ENCODE measurements around the gene LRP11.
"Not testable (repeated sequence)": the region's sequence is repeated elsewhere in the genome, so short reads cannot be mapped to it uniquely, and the experiment has no call there.

The LRP11 gene

GRCh38 chr6:149857541-149857940 is 6.6 kb downstream of the LRP11 start:
- Histone ChIP-seq H3K27me3 (ENCODE audit: control insufficient read depth, insufficient read depth, low read length) (no peaks in the 10 kb centered on the region), H3K9me3 (ENCODE audit: control insufficient read depth, insufficient read depth, low read length) (no peaks in the 10 kb centered on the region), H3K4me1 (ENCODE audit: control insufficient read depth, insufficient read depth, low read length) (peaks cover 2% of the 10 kb centered on the region), H3K36me3 (ENCODE audit: control insufficient read depth, insufficient read depth, low read length) (no peaks in the 10 kb centered on the region), H3K4me3 (ENCODE audit: low read length) (no peak overlapping the region), H3K27ac (ENCODE audit: low read length) (no peak overlapping the region)
- no peak for DNase-seq (ENCODE audit: low read depth, low spot score)
- WGBS (ENCODE audit: insufficient coverage, insufficient read length): no CpG with 5 or more reads among the region's 5 CpGs

- no CpG with 5 or more reads among the region's 10 CpGs for WGBS (ENCODE audit: insufficient coverage, insufficient read length)
- Histone ChIP-seq H3K36me3 (ENCODE audit: control insufficient read depth, insufficient read depth, low read length) (no peaks in the 10 kb centered on the region), H3K27ac (ENCODE audit: low read length) (no peak overlapping the region), H3K27me3 (ENCODE audit: control insufficient read depth, insufficient read depth, low read length) (no peaks in the 10 kb centered on the region), H3K9me3 (ENCODE audit: control insufficient read depth, insufficient read depth, low read length) (no peaks in the 10 kb centered on the region), H3K4me1 (ENCODE audit: control insufficient read depth, insufficient read depth, low read length) (peaks cover 2% of the 10 kb centered on the region), H3K4me3 (ENCODE audit: low read length) (no peak overlapping the region)
- no peak for DNase-seq (ENCODE audit: low read depth, low spot score)
Observed at GRCh38 chr6:149856256-149856994, 7.7 kb downstream of the LRP11 start.

GRCh38 chr6:149855741-149856140 is 8.4 kb downstream of the LRP11 start:
- WGBS (ENCODE audit: insufficient coverage, insufficient read length): no CpG with 5 or more reads among the region's 2 CpGs
- Histone ChIP-seq H3K27me3 (ENCODE audit: control insufficient read depth, insufficient read depth, low read length) (no peaks in the 10 kb centered on the region), H3K36me3 (ENCODE audit: control insufficient read depth, insufficient read depth, low read length) (no peaks in the 10 kb centered on the region), H3K9me3 (ENCODE audit: control insufficient read depth, insufficient read depth, low read length) (no peaks in the 10 kb centered on the region), H3K4me1 (ENCODE audit: control insufficient read depth, insufficient read depth, low read length) (peaks cover 2% of the 10 kb centered on the region), H3K4me3 (ENCODE audit: low read length) (no peak overlapping the region), H3K27ac (ENCODE audit: low read length) (no peak overlapping the region)
- DNase-seq (ENCODE audit: low read depth, low spot score): no peak

GRCh38 chr6:149855040-149855654 is 9.0 kb downstream of the LRP11 start:
- WGBS (ENCODE audit: insufficient coverage, insufficient read length): no CpG with 5 or more reads among the region's 5 CpGs

GRCh38 chr6:149854532-149854931 is 9.6 kb downstream of the LRP11 start:
- no peaks in the 10 kb centered on the region for H3K27me3 ChIP-seq (ENCODE audit: control insufficient read depth, insufficient read depth, low read length)
- DNase-seq (ENCODE audit: low read depth, low spot score): no peak
- peaks cover 2% of the 10 kb centered on the region; the same call in 1 of the 2 replicates for H3K4me1 ChIP-seq (ENCODE audit: control insufficient read depth, insufficient read depth, low read length)
- WGBS (ENCODE audit: insufficient coverage, insufficient read length): no CpG with 5 or more reads among the region's 6 CpGs
- H3K36me3 ChIP-seq (ENCODE audit: control insufficient read depth, insufficient read depth, low read length): no peaks in the 10 kb centered on the region
- H3K27ac ChIP-seq (ENCODE audit: low read length): no peak overlapping the region
- H3K4me3 ChIP-seq (ENCODE audit: low read length): no peak overlapping the region
- H3K9me3 ChIP-seq (ENCODE audit: control insufficient read depth, insufficient read depth, low read length): no peaks in the 10 kb centered on the region

More at GRCh38 chr6:149855040-149855654, 9.0 kb downstream of the LRP11 start:
- Histone ChIP-seq H3K27me3 (ENCODE audit: control insufficient read depth, insufficient read depth, low read length) (no peaks in the 10 kb centered on the region), H3K4me3 (ENCODE audit: low read length) (no peak overlapping the region), H3K9me3 (ENCODE audit: control insufficient read depth, insufficient read depth, low read length) (no peaks in the 10 kb centered on the region), H3K27ac (ENCODE audit: low read length) (no peak overlapping the region), H3K4me1 (ENCODE audit: control insufficient read depth, insufficient read depth, low read length) (peaks cover 2% of the 10 kb centered on the region), H3K36me3 (ENCODE audit: control insufficient read depth, insufficient read depth, low read length) (no peaks in the 10 kb centered on the region)
- no peak for DNase-seq (ENCODE audit: low read depth, low spot score)

- not testable (repeated sequence) for H3K4me3 ChIP-seq (ENCODE audit: low read length); H3K27ac ChIP-seq (ENCODE audit: low read length); H3K9me3 ChIP-seq (ENCODE audit: control insufficient read depth, insufficient read depth, low read length); H3K36me3 ChIP-seq (ENCODE audit: control insufficient read depth, insufficient read depth, low read length); H3K4me1 ChIP-seq (ENCODE audit: control insufficient read depth, insufficient read depth, low read length); DNase-seq (ENCODE audit: low read depth, low spot score); H3K27me3 ChIP-seq (ENCODE audit: control insufficient read depth, insufficient read depth, low read length)
- WGBS (ENCODE audit: insufficient coverage, insufficient read length): no CpG with 5 or more reads among the region's 4 CpGs
Observed at GRCh38 chr6:149854017-149854416, 10.1 kb downstream of the LRP11 start.

GRCh38 chr6:149852881-149853280 is 11.3 kb downstream of the LRP11 start:
- Histone ChIP-seq H3K4me3 (ENCODE audit: low read length) (no peak overlapping the region), H3K4me1 (ENCODE audit: control insufficient read depth, insufficient read depth, low read length) (peaks cover 2% of the 10 kb centered on the region; the same call in 1 of the 2 replicates), H3K9me3 (ENCODE audit: control insufficient read depth, insufficient read depth, low read length) (no peaks in the 10 kb centered on the region), H3K36me3 (ENCODE audit: control insufficient read depth, insufficient read depth, low read length) (no peaks in the 10 kb centered on the region), H3K27me3 (ENCODE audit: control insufficient read depth, insufficient read depth, low read length) (no peaks in the 10 kb centered on the region), H3K27ac (ENCODE audit: low read length) (no peak overlapping the region)
- no CpG with 5 or more reads among the region's 12 CpGs for WGBS (ENCODE audit: insufficient coverage, insufficient read length)
- DNase-seq (ENCODE audit: low read depth, low spot score): no peak

GRCh38 chr6:149852180-149852579 is 12.0 kb downstream of the LRP11 start:
- H3K4me1 ChIP-seq (ENCODE audit: control insufficient read depth, insufficient read depth, low read length): peaks cover 2% of the 10 kb centered on the region; the same call in 1 of the 2 replicates
- DNase-seq (ENCODE audit: low read depth, low spot score): no peak
- no peaks in the 10 kb centered on the region for H3K9me3 ChIP-seq (ENCODE audit: control insufficient read depth, insufficient read depth, low read length)
- H3K27me3 ChIP-seq (ENCODE audit: control insufficient read depth, insufficient read depth, low read length): no peaks in the 10 kb centered on the region
- no peak overlapping the region for H3K27ac ChIP-seq (ENCODE audit: low read length)
- WGBS (ENCODE audit: insufficient coverage, insufficient read length): no CpG with 5 or more reads among the region's 6 CpGs
- no peak overlapping the region for H3K4me3 ChIP-seq (ENCODE audit: low read length)
- H3K36me3 ChIP-seq (ENCODE audit: control insufficient read depth, insufficient read depth, low read length): no peaks in the 10 kb centered on the region

- H3K4me1 ChIP-seq (ENCODE audit: control insufficient read depth, insufficient read depth, low read length): peaks cover 2% of the 10 kb centered on the region; the same call in 1 of the 2 replicates
- no CpG with 5 or more reads among the region's 5 CpGs for WGBS (ENCODE audit: insufficient coverage, insufficient read length)
- H3K36me3 ChIP-seq (ENCODE audit: control insufficient read depth, insufficient read depth, low read length): no peaks in the 10 kb centered on the region
- no peak overlapping the region for H3K4me3 ChIP-seq (ENCODE audit: low read length)
- H3K27ac ChIP-seq (ENCODE audit: low read length): no peak overlapping the region
- DNase-seq (ENCODE audit: low read depth, low spot score): no peak
- H3K9me3 ChIP-seq (ENCODE audit: control insufficient read depth, insufficient read depth, low read length): no peaks in the 10 kb centered on the region
- no peaks in the 10 kb centered on the region for H3K27me3 ChIP-seq (ENCODE audit: control insufficient read depth, insufficient read depth, low read length)
Observed at GRCh38 chr6:149851461-149852110, 12.6 kb downstream of the LRP11 start.

GRCh38 chr6:149848343-149848742 is 15.8 kb downstream of the LRP11 start:
- not testable (repeated sequence) for H3K27ac ChIP-seq (ENCODE audit: low read length); H3K36me3 ChIP-seq (ENCODE audit: control insufficient read depth, insufficient read depth, low read length); H3K27me3 ChIP-seq (ENCODE audit: control insufficient read depth, insufficient read depth, low read length); H3K4me1 ChIP-seq (ENCODE audit: control insufficient read depth, insufficient read depth, low read length); DNase-seq (ENCODE audit: low read depth, low spot score); H3K4me3 ChIP-seq (ENCODE audit: low read length); H3K9me3 ChIP-seq (ENCODE audit: control insufficient read depth, insufficient read depth, low read length)
- no CpG with 5 or more reads among the region's 4 CpGs for WGBS (ENCODE audit: insufficient coverage, insufficient read length)
